IPS-18c (cell line): ENCODE data around the gene KRTAP10-12.
"Not testable (repeated sequence)": the region's sequence is repeated elsewhere in the genome, so short reads cannot be mapped to it uniquely, and the experiment has no call there.

ENCODE experiments used
- H3K4me3 ChIP-seq: 2 replicates; pipeline ENCODE4 v1.7.0; 2013; ENCODE audit warnings: low read depth, mild to moderate bottlenecking, low read length, moderate library complexity; ENCODE audit not compliant: insufficient read depth
- H3K9me3 ChIP-seq: one replicate; pipeline ENCODE4 v1.6.1; 2013; ENCODE audit warnings: mild to moderate bottlenecking, low read length, moderate library complexity; ENCODE audit not compliant: control insufficient read depth, insufficient read depth

KRTAP10-12 gene, protein sequence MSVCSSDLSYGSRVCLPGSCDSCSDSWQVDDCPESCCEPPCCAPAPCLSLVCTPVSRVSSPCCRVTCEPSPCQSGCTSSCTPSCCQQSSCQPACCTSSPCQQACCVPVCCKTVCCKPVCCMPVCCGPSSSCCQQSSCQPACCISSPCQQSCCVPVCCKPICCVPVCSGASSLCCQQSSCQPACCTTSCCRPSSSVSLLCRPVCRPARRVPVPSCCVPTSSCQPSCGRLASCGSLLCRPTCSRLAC

DNA sequence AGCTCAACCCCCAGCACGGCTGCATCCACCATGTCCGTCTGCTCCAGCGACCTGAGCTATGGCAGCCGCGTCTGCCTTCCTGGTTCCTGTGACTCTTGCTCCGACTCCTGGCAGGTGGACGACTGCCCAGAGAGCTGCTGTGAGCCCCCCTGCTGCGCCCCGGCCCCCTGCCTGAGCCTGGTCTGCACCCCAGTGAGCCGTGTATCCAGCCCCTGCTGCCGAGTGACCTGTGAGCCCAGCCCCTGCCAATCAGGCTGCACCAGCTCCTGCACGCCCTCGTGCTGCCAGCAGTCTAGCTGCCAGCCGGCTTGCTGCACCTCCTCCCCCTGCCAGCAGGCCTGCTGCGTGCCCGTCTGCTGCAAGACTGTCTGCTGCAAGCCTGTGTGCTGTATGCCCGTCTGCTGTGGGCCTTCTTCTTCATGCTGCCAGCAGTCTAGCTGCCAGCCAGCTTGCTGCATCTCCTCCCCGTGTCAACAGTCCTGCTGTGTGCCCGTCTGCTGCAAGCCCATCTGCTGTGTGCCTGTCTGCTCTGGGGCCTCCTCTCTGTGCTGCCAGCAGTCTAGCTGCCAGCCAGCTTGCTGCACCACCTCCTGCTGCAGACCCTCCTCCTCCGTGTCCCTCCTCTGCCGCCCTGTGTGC, at the start of gene KRTAP10-12:
KRTAP10-12 (plus strand) TSS at position 1 of the 639 bp plus-strand sequence; CDS start at position 31, 30 bp downstream.
- not testable (repeated sequence) for H3K4me3 ChIP-seq, H3K9me3 ChIP-seq

DNA sequence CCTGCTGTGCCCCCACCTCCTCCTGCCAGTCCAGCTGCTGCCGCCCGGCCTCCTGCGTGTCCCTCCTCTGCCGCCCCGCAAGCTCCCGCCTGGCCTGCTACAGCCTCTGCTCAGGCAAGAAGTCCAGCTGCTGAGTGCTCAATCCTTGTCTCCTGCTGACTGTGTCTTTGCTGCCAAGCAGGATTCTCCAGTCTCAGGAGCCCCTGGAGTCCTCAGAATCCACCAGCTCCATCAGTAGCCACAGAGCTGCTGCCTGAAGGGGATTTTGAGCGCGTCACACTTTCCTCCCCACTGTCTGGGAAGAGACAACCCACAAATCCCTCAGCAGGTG, 49.8 kb upstream of the KRTAP10-12 start:
- Histone ChIP-seq H3K4me3 (no peak overlapping the region), H3K9me3 (peaks cover 2% of the 10 kb centered on the region)

DNA sequence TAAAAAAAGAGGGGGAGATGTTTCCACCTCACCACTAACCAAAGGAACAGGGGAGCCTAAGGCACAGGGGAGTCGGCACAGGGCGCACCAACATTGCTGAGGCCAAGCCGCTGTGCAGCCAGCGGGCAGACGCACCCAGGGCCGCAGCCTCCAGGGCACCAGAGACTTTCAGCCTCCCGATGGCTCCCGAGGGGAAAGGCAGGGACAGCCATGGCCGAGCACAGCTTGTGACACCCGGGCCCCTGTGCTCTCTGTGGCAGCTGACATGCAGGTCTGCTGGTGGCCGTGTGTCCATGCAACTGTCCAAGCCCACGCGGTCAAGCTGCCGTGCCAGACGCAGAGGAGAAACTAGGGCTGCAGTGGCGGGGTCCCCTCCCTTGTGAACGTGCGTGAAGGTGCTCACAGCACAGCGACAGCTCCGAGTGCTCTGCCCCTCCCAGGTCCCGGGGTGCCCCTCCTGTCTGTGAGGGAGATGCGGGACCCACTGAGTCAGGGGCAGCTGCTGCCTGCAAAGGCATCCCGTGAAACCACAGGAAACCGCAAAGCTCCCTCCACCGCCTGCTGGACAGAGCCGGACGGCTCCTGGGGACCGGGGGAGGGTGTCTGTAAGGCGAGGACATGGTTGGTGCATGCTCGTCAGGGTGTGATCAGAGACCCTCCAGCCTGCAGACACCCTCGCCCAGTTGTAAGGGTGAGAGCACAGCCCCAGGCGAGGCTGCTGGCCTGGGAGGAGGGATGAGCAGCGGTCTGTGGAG, 48.2 kb upstream of the KRTAP10-12 start:
- Histone ChIP-seq H3K9me3 (peaks cover 2% of the 10 kb centered on the region), H3K4me3 (no peak overlapping the region)

DNA sequence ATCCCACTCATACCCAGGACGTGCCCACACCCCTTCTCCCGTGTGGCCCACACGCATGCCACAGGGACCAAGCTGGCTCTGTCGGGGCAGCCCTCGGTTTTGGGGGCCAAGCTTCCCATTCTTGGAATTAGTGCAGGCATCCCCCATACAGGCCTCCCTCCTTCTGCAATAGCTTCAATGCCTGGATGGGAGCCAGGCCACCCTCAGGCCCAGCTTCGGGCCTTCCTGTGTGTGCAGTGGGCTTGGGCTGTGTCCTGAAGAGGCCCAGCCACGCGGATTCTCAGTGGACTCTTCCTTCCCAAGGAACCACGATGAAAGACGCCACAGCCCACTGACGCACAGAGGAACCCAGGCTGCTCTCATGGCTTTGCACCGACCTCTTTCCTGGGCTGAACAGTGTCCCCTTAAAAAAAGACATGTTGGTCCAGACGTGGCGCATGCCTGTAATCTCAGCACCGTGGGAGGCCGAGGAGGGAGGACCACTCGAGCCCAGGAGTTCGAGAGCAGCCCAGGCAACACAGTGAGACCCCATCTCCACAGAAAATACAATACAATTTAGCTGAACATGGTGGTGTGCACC, 47.4 kb upstream of the KRTAP10-12 start:
- peaks cover 2% of the 10 kb centered on the region for H3K9me3 ChIP-seq
- no peak overlapping the region for H3K4me3 ChIP-seq

DNA sequence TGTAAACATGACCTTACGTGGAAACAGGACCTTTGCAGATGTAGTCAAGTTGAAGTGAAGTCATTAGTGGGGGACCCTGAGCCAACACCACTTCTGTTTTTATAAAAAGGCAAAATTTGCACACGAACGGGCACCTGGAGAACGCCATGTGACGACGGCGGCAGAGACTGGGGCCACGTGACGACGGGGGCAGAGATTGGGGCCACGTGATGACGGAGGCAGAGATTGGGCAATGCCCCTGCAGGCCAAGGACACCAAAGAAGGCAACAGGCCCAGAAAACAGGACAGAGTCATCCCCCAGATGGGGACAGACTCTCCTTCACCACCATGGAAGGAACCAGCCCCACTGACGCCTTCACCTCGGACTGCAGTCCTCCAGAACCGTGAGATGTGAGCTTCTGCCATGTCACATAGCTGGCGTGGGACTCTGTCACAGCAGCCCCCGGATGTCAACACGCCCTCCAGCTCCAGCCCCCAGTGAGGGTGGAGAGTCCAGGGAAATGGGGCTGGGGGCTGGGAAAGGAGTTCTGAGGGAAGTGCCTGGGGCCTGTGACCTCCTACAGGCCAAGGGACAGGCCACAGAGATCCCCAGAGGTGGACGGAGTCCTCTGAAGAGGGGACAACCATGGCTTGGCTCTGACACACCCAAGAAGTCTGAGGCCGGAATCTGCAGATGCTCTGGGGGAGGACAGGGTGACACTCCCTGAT, 46.6 kb upstream of the KRTAP10-12 start:
- Histone ChIP-seq H3K4me3 (no peak overlapping the region), H3K9me3 (peaks cover 2% of the 10 kb centered on the region)

DNA sequence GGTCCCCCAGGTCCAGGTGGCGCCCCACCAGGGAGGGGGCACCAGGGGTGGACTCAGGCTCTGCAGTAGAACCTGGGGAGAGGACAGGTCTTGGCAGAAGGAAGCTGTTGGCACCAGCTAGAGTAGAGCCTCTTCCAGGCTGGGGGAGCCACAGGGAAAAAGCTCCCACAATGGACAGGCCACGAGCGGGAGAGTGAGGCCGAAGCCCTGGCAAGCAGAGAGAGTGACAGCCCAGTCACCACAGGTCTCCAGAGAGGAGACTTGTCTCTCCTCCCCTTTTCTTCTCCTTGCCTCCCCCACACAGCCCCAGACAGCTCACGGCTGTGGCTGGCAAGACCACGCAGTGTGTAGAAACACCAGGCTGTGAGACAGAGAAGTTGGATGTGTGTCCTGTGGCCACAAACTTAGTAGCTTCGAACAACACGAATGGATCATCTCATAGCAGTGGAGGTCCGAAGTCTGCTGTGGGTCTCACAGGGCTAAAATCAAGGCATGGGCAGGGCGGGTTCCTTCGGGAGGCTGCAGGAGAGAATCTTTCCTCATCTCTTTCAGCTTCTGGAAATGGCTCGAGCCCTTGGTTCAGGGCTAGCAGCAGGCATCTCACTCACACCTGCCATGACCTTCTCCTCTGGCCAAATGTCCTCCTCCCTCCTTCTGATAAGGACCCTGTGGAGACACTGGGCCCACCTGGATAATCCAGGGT, 45.8 kb upstream of the KRTAP10-12 start:
- peaks cover 2% of the 10 kb centered on the region for H3K9me3 ChIP-seq
- H3K4me3 ChIP-seq, result no peak overlapping the region

DNA sequence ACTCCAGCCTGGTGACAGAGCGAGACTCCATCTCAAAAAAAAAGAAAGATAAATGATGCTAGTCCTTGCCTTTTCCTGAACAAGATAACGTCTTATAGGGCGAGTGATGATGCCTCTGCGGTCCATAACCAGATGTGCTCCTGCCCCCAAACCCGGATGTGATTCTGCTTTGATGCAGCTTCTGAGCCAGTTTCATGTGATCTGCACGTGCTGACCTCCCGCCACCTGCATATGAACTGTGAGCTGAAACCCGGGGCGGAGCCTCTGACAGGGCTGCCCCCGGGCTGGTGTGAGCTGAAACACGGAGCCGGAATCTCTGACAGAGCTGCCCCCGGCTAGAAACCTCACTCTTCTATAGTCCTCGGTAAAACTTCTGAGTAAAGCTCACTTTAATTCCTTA, 43.8 kb upstream of the KRTAP10-12 start:
- no peak overlapping the region for H3K4me3 ChIP-seq
- H3K9me3 ChIP-seq, result no peaks in the 10 kb centered on the region

DNA sequence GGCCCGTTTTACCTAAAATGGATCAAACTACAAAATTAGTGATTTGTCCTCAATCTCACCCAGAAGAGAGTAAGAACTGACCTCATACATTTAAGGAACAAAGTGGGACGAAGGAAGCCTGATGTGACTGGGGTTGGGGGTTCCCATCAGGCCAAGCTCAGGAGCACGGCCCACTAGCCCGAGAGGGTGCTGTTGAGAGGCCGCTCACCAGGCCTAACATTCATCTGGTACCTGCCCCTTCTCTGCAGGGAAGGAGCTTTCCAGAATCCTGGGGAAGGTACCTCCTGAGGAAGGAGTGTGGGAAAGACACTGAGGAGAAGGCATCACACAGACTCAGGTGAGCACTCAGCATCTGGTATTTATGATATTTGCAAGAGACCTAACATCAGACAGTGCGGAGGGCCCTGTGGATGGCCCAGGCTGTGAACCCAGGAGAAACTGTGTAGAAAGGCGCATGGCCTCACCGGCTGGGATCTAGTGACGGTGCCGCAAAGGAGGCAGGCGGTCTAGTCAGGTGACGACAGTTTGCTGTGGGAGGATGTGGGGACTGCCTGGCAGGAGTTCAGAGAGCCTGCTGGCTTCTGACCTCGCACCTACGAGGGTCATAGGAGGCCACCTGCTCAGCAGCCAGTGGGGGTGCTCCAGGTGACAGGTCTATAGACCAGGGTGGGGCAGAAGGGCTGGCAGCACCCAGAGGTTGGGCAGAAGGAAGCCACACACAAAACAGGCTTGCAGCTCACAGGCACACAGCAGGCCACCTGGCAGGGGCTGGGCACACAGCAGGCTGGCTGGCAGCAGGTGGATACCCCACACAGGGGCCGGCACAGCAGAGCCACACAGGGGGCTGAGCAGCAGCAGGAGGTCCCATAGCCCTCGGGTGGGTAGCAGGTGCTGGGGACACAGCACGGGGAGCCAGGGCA, 43.1 kb upstream of the KRTAP10-12 start:
- Histone ChIP-seq H3K4me3 (no peak overlapping the region), H3K9me3 (no peaks in the 10 kb centered on the region)

DNA sequence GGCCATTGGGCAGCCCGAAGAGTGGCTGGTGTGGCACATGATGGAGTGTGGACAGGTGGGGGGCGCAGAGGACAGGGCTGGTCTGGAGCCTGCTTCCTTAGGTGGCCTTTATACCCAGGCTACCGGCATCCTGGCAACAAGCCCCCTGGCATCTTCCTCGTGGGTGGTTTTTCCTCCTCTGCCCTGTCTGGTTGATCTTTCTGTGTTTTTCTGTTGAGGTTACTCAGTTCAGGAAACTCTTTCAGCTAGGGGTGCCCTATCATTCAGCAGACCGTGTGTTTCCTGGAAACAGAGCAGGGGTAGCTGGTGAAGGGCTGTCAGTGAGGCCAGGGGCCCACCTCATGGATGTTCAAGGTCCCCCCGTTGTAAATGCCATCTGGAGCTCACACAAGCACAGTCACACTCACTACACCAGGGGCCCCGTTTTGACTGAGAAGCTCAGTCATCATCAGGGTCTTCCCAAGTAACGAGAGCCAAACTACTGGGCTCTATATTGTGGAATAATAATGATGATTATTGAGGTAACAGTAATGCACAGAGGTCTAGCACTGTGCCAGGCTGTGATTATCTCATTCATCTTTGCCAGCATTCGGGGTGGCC, 42.3 kb upstream of the KRTAP10-12 start, which contains the start of gene KRTAP12-4:
KRTAP12-4 (minus strand) TSS at position 84 of the 600 bp plus-strand sequence; CDS start at position 39, 45 bp downstream.
- Histone ChIP-seq H3K4me3 (no peak within 1 kb of the TSS), H3K9me3 (no peaks in the 10 kb centered on the region)

DNA sequence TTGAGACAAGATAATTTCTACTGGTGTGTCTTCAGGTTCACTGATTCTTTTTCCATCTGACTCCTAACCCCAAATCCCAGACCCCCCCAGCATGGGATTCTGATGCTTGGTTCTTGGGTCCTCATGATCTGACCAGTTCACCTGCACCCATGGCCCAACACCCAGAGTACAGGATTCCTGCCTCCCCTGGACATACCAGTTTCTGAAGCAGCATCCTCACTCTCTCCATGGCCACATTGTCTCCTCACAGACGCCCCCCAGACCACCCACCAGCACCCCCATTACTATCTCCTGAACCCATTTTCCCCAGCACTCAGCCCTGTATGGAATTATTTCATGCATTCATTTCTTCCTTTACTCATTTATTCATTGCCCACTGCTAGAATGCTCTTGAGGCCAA, 40.1 kb upstream of the KRTAP10-12 start:
- H3K9me3 ChIP-seq, result no peaks in the 10 kb centered on the region
- H3K4me3 ChIP-seq, result no peak overlapping the region

DNA sequence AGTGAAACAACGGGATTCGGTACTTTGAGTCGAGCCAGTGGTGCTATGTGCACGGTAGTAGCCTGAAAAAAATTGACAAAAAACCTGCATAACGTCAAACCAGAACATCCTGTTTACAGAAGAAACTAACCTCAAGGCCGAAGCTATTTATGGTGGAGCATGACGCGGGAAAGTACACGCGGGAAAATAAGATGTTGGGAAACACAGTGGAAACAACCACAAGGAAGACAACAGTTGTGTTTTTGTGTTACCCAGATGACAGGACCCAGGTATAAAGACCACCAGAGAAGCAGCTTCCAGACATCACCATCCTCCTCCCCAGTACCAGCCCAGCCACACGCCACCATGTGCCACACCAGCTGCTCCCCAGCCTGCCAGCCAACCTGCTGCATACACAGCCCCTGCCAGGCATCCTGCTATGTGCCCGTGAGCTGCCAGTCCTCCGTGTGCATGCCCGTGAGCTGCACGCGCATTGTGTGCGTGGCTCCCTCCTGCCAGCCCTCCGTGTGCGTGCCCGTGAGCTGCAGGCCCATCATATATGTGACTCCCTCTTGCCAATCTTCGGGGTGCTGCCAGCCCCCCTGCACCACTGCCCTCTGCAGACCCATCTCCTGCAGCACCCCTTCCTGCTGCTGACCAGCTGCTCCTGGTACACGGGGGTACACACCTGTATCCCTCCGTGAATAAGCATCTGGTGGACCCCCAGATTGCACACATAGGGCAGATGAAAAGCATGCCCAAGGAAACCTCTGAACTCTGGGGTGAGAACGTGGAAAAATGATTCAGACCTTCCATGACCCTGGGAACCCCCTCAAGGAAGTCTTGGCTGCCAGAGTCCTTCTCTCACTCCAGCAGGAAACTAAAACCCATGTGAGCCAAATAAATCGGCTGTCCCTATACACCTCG, 39.1 kb upstream of the KRTAP10-12 start, which contains the start of gene KRTAP12-3:
KRTAP12-3 (plus strand) TSS at position 298 of the 906 bp plus-strand sequence; CDS start at position 346, 48 bp downstream.
- Histone ChIP-seq H3K4me3 (no peak within 1 kb of the TSS), H3K9me3 (no peaks in the 10 kb centered on the region)

DNA sequence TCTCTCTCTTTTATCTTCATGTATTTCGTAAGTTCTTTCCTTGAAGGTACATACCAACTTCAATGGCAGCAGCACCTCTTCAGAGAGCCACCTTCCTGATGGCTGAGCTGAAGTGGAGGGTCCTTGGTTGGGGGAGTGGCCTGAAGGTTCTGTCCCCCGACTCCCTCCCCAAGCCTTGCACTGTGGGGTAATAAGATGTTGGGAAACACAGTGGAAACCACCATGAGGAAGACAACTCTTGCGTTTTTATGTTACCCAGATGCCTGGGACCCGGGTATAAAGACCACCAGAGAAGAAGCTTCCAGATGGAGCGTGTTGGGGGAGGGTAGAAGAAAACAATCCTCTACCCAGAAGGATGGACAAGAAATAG, 38.4 kb upstream of the KRTAP10-12 start:
- Histone ChIP-seq H3K4me3 (no peak overlapping the region), H3K9me3 (no peaks in the 10 kb centered on the region)

DNA sequence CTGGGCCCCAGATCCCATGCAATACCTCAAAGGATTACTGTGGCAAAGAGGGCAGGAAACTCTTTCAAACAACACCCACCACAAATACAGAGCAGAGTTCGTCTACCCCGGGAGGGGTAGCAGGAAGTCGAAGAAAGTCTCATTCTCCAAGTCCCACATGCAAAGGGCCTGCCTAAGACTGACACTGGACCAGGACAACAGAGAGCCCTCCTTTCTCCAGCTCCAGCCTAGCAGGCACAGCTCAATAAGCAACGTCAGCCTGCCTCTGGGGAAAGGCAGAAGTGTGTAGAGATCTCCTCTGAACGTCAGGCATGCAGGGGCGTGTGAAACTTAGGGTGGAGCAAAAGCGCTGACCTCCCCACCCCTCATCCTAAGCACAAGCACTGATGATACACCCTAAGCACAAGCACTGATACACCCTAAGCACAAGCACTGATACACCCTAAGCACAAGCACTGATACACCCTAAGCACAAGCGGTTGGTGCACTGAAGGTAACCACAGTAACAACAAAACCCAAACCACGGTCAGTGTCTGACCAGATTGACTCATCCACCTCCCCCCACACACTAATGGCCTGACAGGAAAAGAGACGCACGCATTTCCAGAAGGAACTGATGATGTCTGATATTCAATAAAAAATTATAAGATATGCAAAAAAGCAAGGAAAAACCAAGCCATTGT, 37.9 kb upstream of the KRTAP10-12 start:
- H3K4me3 ChIP-seq, result no peak overlapping the region
- H3K9me3 ChIP-seq, result no peaks in the 10 kb centered on the region

DNA sequence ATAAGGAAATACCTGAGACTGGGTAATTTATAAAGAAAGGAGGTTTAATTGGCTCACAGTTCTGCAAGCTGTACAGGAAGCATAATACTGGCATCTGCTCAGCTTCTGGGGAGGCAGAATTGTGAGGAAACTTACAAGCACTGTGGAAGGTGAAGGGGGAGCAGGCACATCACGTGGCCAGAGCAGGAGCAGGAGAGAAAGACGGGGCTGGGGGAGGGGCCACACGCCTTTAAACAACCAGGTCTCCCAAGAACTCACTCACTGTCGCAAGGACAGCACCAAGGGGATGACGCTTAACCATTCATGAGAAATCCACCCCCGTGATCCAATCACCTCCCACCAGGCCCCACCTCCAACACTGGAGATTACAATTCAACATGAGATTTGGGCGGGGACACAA, 35.4 kb upstream of the KRTAP10-12 start:
- H3K9me3 ChIP-seq, H3K4me3 ChIP-seq: not testable (repeated sequence)
